K562 (cell line): ENCODE measurements around the gene SLC35E1. TPM values are rescaled to one million over a fixed set of nuclear protein-coding genes. Genes with fewer than 3 reads are reported as not detected.

Experiments
- ATAC-seq: fragments of 200-7000 bp; cut with Tn5 transposase; 3 replicates; pipeline ENCODE4 v1.9.1; 2020; ENCODE audit warnings: moderate library complexity
- BruUV-seq: library from RNA; stranded (reverse); fragments of 400-500 nt; replicated peaks from 2 replicates; lab custom pipeline; 2021; lab: Mats Ljungman, UMichigan
- CTCF ChIA-PET: fragments of 300-600 bp; formaldehyde crosslinking; extraction: SDS; loops from one replicate; lab custom pipeline; 2021; ENCODE audit warnings: low intra/inter-chr PET ratio; lab: Yijun Ruan, JAX
- POLR2A ChIA-PET: fragments of 300-600, 350-650 bp; sonication (Branson Sonifier 250); formaldehyde crosslinking; extraction: SDS; loops from one replicate; lab custom pipeline; 2021; ENCODE audit warnings: antibody characterized with exemption, inconsistent platforms; lab: Yijun Ruan, JAX
- DNase-seq, 4 experiments: peaks; one replicate each; pipeline versions ENCODE4 v3.0.0 to v3.0.0-alpha.2; 2011 to 2018; ENCODE audit warnings: low spot score in 3 of 4, mixed read lengths in 3 of 4; ENCODE audit errors: extremely low read depth in 1 of 4
- FAIRE-seq: peaks from 2 replicates; lab custom pipeline; 2011; peaks lifted over from hg19 to GRCh38; lab: Jason Lieb, UNC
- H2AFZ ChIP-seq: 2 replicates; pipeline ENCODE4 v1.6.0; 2011; ENCODE audit warnings: low read depth, low read length, control low read depth, inconsistent platforms
- H3K27ac ChIP-seq: fragments of 200-600 bp; 3 replicates; pipeline ENCODE4 v1.8.0; 2011; ENCODE audit warnings: low read depth, mild to moderate bottlenecking, control low read depth, inconsistent platforms, low read length, moderate library complexity, mixed read lengths; ENCODE audit errors: extremely low read depth
- H3K27me3 ChIP-seq, 2 experiments: fragments of 300-600 bp in 1 of 2; 2 replicates in 1 of 2; 3 replicates in 1 of 2; pipeline versions ENCODE4 v1.6.0 to v1.8.0; 2011; ENCODE audit warnings: inconsistent platforms in 2 of 2, low read length in 2 of 2, mild to moderate bottlenecking in 1 of 2, mixed read lengths in 1 of 2, moderate library complexity in 1 of 2; ENCODE audit not compliant: control insufficient read depth in 2 of 2, insufficient read depth in 2 of 2
- H3K36me3 ChIP-seq: fragments of 300-600 bp; 3 replicates; pipeline ENCODE4 v1.8.0; 2011; ENCODE audit warnings: mild to moderate bottlenecking, low read length, inconsistent platforms; ENCODE audit not compliant: control insufficient read depth, insufficient read depth
- H3K4me1 ChIP-seq, 2 experiments: fragments of 200-600 bp in 1 of 2; replicated peaks in 1 of 2; 2 replicates in 1 of 2; 3 replicates in 1 of 2; pipeline versions ENCODE4 v1.5.1 to v1.8.0; 2011; ENCODE audit warnings: inconsistent platforms in 2 of 2, low read length in 2 of 2, mild to moderate bottlenecking in 1 of 2, mixed read lengths in 1 of 2, moderate library complexity in 1 of 2; ENCODE audit not compliant: control insufficient read depth in 2 of 2, insufficient read depth in 2 of 2
- H3K4me2 ChIP-seq: 2 replicates; pipeline ENCODE4 v1.6.1; 2011; ENCODE audit warnings: low read length, control low read depth, inconsistent platforms, mixed read lengths; ENCODE audit not compliant: insufficient read depth
- H3K4me3 ChIP-seq: fragments of 200-600 bp; sonication (generic), shearing (Covaris generic); 2 replicates; pipeline ENCODE4 v1.5.1; 2016; ENCODE audit warnings: control low read depth, inconsistent platforms
- H3K79me2 ChIP-seq: fragments of 200-600 bp; 3 replicates; pipeline ENCODE4 v1.8.0; 2011; ENCODE audit warnings: low read length, inconsistent platforms; ENCODE audit not compliant: control insufficient read depth, insufficient read depth
- H3K9ac ChIP-seq, 2 experiments: 2 replicates each; pipeline versions ENCODE4 v1.6.0 to v1.6.1; 2011; ENCODE audit warnings: low read depth in 2 of 2, low read length in 2 of 2, control low read depth in 1 of 2, inconsistent platforms in 1 of 2, mild to moderate bottlenecking in 1 of 2, mixed read lengths in 1 of 2; ENCODE audit not compliant: insufficient read depth in 1 of 2
- H3K9me1 ChIP-seq: one replicate; pipeline ENCODE4 v1.6.0; 2011; ENCODE audit warnings: inconsistent platforms, mild to moderate bottlenecking, low read length, moderate library complexity; ENCODE audit not compliant: control insufficient read depth, insufficient read depth
- H3K9me3 ChIP-seq: replicated peaks from 2 replicates; pipeline ENCODE4 v1.5.1; 2011; ENCODE audit warnings: low read depth, low read length, inconsistent platforms; ENCODE audit not compliant: control insufficient read depth, insufficient read depth
- H4K20me1 ChIP-seq: replicated peaks from 2 replicates; pipeline ENCODE4 v1.6.1; 2011; ENCODE audit warnings: low read length, inconsistent platforms, mixed read lengths; ENCODE audit not compliant: control insufficient read depth, insufficient read depth
- BRF1 ChIP-seq: IDR thresholded peaks from 3 replicates; pipeline ENCODE4 v1.6.1; 2011; ENCODE audit warnings: borderline replicate concordance, mild to moderate bottlenecking; ENCODE audit not compliant: insufficient read length; ENCODE audit errors: extremely low read depth
- CHAMP1 ChIP-seq: fragments of 450-650 bp; IDR thresholded peaks from 2 replicates; pipeline ENCODE4 v1.6.1; 2016; ENCODE audit warnings: mild to moderate bottlenecking
- CHD1 ChIP-seq: fragments of 200-600 bp; sonication (generic); IDR thresholded peaks from one replicate; pipeline ENCODE4 v1.6.1; 2012; ENCODE audit warnings: mild to moderate bottlenecking, moderate library complexity, low read length, inconsistent platforms
- RBM25 ChIP-seq: fragments of 200-400 bp; formaldehyde crosslinking; IDR thresholded peaks from 2 replicates; pipeline ENCODE4 v1.6.1; 2018; ENCODE audit warnings: low read length, low read depth, moderate library complexity; ENCODE audit not compliant: severe bottlenecking
- ZNF121 ChIP-seq: sonication (generic); formaldehyde crosslinking; conservative IDR thresholded peaks from 2 replicates; pipeline ENCODE4 v1.8.0; 2022; ENCODE audit warnings: missing genetic modification reagents
- whole genome bisulfite sequencing: fragments of 100-300 bp; shearing (Covaris generic); methylation state at CpG from one replicate; pipeline ENCODE4 v1.1.6; 2016; ENCODE audit warnings: low coverage, mixed read lengths; ENCODE audit not compliant: insufficient coverage; ENCODE audit errors: missing lambda C conversion rate; 5-methylcytosine and 5-hydroxymethylcytosine counted together
- in situ Hi-C: fragments of 300-500 bp; cut with MboI; formaldehyde crosslinking; loops from 4 replicates; pipeline ENCODE4 v1.15.0; 2018; ENCODE audit warnings: inconsistent platforms, mixed read lengths
- intact Hi-C: fragments of 100-400 bp; cut with micrococcal nuclease; formaldehyde crosslinking; loops from 2 replicates; pipeline ENCODE4 v1.14.2; 2022
- polyA plus RNA-seq, 8 experiments: library from polyadenylated mRNA; depleted of rRNA in 4 of 8; stranded (reverse) in 5 of 8; unstranded in 3 of 8; fragments of >200 nt; fragmentation: Nextera tagmentation in 2 of 8; fragmentation: Illumina TruSeq in 1 of 8; extraction: Ambion mirVana in 2 of 8; extraction: Trizol in 1 of 8; gene quantifications; 2 replicates each; pipeline versions ENCODE4 v1.2.1 to v1.2.3, GENCODE V29; 2011 to 2014; ENCODE audit warnings: inconsistent platforms in 1 of 8, missing spikeins in 1 of 8
- total RNA-seq, 7 experiments: library from RNA; depleted of rRNA in 6 of 7; stranded (reverse); fragments of >200 nt in 6 of 7; fragmentation: Illumina TruSeq in 2 of 7; extraction: Trizol in 2 of 7; gene quantifications; 2 replicates each; pipeline versions ENCODE4 v1.2.1 to v1.2.3, GENCODE V29; 2011 to 2021; ENCODE audit warnings: low replicate concordance in 1 of 7

SLC35E1 gene
- total and polyA plus RNA-seq, 9 of the 15 experiments (the other 6 are each of a cell fraction or from before 2014, with no cell fraction given): 15.0 to 40.1 (median 25.7) TPM

DNA sequence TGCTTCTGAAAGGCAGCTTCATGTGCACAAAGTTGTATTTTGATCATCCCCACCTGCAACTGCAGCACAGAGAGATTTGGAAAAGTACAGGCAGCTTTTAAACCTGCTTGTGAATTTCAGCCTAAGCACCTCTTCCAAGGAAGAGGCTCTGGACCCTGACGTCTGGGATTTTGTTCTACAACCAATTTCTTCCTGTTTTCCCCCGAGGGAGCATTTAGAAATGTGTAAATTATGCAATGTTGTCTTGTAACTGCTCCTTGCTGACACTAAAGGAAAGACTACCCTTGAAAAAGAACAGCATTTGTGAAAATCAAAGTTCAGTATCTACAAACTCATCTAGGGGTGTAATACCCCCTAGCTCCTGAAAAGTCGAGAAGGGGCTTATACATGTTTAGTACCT lies 40.4 kb upstream of the SLC35E1 start (continued):
- TF ChIP-seq CHAMP1: no peak
- no peak for TF ChIP-seq BRF1

- peaks cover 11% of the 10 kb centered on the region for H3K9me1 ChIP-seq
- H3K9me3 ChIP-seq: no peaks in the 10 kb centered on the region
- H3K4me3 ChIP-seq: no peak overlapping the region
- H3K9ac ChIP-seq: no peak overlapping the region
- peaks cover 12 to 17% of the 10 kb centered on the region in 2 experiments; a peak in 4 of 5 replicates for H3K4me1 ChIP-seq
- 91% methylated on average over 6 of the region's 6 CpGs for WGBS
- H2AFZ ChIP-seq: no peak overlapping the region
- peaks cover 19% of the 10 kb centered on the region; the same call in 2 of the 3 replicates for H3K36me3 ChIP-seq
- H3K27ac ChIP-seq: no peak overlapping the region
- BruUV-seq: no TSS peak
- TF ChIP-seq RBM25 (no peak), ZNF121 (CRISPR knock-in tag) (no peak), CHD1 (no peak)
- peaks cover 96% of the 10 kb centered on the region for H3K79me2 ChIP-seq
- H3K4me2 ChIP-seq: no peak overlapping the region
- peaks cover 65% of the 10 kb centered on the region for H4K20me1 ChIP-seq
- ATAC-seq (no peak), FAIRE-seq (no peak), DNase-seq (no peak)
- ChIA-PET POLR2A (interaction anchor here (0.6 to 5.6 kb wide), 4 partner anchors 9 to 1346 kb away, joined by 4 to 52 read pairs (median 6); partner anchors contain the start of gene MED26), CTCF (no interaction called here)
- intact Hi-C loops (no loop called here), in situ Hi-C loops (no loop called here)
- no peaks in the 10 kb centered on the region for H3K27me3 ChIP-seq
These were observed 38.9 kb upstream of the SLC35E1 start for GRCh38 chr19:16611121-16611520.
